ENCODE measurements around the gene SORBS1. TPM values are rescaled to one million over a fixed set of nuclear protein-coding genes. Genes with fewer than 3 reads are reported as not detected.

Gene SORBS1
- total and polyA plus RNA-seq, 9 of the 15 experiments (the other 6 are each of a cell fraction or from before 2014, with no cell fraction given), result 2.0 to 13.3 (median 6.5) TPM

DNA sequence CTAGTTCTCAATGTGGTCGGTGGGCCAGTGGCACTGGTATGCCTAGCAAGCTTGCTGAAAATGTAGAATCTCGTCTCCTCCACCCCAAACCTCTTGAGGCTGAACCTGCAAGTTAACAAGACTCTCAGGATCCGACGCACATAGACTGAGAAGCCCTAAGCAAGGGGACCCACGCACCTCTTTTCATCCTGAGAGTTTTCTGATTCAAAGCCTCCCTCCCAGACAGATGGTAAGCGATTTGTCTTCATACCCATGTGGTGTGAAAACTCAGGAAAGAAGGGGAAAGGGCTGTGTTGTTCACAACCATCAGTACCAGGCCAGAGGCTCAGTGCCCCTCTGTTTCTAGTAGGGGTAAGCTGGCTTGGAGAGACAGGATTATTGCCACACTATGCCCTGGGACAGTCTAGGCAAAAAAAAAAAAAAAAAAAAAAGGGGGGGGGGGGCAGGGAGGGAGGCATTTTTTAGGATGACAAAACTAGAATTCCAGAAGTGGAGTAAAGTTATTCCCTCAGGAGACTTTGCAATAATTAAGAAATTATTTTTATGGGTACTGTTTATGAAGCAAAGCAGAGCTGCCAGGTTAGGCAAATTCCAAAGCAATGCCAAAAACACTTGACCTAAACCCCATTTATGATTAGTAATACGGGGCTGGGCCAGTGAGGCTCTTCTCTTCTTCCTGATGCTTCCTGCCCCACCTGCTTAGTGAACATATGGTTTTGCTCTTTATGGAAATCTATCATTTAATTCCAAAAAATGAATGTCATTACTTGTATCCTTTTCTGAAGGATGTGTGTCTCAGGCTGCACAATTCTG lies 152.8 kb downstream of the SORBS1 start (continued):
- TF ChIP-seq, protein P1, sequence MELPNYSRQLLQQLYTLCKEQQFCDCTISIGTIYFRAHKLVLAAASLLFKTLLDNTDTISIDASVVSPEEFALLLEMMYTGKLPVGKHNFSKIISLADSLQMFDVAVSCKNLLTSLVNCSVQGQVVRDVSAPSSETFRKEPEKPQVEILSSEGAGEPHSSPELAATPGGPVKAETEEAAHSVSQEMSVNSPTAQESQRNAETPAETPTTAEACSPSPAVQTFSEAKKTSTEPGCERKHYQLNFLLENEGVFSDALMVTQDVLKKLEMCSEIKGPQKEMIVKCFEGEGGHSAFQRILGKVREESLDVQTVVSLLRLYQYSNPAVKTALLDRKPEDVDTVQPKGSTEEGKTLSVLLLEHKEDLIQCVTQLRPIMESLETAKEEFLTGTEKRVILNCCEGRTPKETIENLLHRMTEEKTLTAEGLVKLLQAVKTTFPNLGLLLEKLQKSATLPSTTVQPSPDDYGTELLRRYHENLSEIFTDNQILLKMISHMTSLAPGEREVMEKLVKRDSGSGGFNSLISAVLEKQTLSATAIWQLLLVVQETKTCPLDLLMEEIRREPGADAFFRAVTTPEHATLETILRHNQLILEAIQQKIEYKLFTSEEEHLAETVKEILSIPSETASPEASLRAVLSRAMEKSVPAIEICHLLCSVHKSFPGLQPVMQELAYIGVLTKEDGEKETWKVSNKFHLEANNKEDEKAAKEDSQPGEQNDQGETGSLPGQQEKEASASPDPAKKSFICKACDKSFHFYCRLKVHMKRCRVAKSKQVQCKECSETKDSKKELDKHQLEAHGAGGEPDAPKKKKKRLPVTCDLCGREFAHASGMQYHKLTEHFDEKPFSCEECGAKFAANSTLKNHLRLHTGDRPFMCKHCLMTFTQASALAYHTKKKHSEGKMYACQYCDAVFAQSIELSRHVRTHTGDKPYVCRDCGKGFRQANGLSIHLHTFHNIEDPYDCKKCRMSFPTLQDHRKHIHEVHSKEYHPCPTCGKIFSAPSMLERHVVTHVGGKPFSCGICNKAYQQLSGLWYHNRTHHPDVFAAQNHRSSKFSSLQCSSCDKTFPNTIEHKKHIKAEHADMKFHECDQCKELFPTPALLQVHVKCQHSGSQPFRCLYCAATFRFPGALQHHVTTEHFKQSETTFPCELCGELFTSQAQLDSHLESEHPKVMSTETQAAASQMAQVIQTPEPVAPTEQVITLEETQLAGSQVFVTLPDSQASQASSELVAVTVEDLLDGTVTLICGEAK (IDR thresholded peaks at IDR 0.05), result no peak
- TF ChIP-seq, protein P1 (CRISPR knock-in tag; IDR thresholded peaks at IDR 0.05), result no peak
- TF ChIP-seq ZFP30 (CRISPR knock-in tag; IDR thresholded peaks at IDR 0.05; ENCODE audit: borderline replicate concordance) (no peak), NUFIP1 (IDR thresholded peaks at IDR 0.05; ENCODE audit: partially characterized antibody) (no peak), MCM2 (IDR thresholded peaks at IDR 0.05; ENCODE audit: low read depth) (no peak), LCOR (CRISPR knock-in tag; IDR thresholded peaks at IDR 0.05) (no peak), GABPB1 (CRISPR knock-in tag; IDR thresholded peaks at IDR 0.05) (no peak), SIN3B (IDR thresholded peaks at IDR 0.05; ENCODE audit: low read depth) (no peak), ZNF695 (CRISPR knock-in tag; IDR thresholded peaks at IDR 0.05) (no peak), NCOR1 (IDR thresholded peaks at IDR 0.05) (no peak), NRF1 (conservative IDR thresholded peaks at IDR 0.05 in 1 of 2, IDR thresholded peaks at IDR 0.05 in 1 of 2) (no peak), BHLHE40 (IDR thresholded peaks at IDR 0.05; ENCODE audit: low read length) (no peak)
- TF ChIP-seq, protein P2, sequence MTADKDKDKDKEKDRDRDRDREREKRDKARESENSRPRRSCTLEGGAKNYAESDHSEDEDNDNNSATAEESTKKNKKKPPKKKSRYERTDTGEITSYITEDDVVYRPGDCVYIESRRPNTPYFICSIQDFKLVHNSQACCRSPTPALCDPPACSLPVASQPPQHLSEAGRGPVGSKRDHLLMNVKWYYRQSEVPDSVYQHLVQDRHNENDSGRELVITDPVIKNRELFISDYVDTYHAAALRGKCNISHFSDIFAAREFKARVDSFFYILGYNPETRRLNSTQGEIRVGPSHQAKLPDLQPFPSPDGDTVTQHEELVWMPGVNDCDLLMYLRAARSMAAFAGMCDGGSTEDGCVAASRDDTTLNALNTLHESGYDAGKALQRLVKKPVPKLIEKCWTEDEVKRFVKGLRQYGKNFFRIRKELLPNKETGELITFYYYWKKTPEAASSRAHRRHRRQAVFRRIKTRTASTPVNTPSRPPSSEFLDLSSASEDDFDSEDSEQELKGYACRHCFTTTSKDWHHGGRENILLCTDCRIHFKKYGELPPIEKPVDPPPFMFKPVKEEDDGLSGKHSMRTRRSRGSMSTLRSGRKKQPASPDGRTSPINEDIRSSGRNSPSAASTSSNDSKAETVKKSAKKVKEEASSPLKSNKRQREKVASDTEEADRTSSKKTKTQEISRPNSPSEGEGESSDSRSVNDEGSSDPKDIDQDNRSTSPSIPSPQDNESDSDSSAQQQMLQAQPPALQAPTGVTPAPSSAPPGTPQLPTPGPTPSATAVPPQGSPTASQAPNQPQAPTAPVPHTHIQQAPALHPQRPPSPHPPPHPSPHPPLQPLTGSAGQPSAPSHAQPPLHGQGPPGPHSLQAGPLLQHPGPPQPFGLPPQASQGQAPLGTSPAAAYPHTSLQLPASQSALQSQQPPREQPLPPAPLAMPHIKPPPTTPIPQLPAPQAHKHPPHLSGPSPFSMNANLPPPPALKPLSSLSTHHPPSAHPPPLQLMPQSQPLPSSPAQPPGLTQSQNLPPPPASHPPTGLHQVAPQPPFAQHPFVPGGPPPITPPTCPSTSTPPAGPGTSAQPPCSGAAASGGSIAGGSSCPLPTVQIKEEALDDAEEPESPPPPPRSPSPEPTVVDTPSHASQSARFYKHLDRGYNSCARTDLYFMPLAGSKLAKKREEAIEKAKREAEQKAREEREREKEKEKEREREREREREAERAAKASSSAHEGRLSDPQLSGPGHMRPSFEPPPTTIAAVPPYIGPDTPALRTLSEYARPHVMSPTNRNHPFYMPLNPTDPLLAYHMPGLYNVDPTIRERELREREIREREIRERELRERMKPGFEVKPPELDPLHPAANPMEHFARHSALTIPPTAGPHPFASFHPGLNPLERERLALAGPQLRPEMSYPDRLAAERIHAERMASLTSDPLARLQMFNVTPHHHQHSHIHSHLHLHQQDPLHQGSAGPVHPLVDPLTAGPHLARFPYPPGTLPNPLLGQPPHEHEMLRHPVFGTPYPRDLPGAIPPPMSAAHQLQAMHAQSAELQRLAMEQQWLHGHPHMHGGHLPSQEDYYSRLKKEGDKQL (CRISPR knock-in tag; IDR thresholded peaks at IDR 0.05; ENCODE audit: borderline replicate concordance), result no peak
